HG02973 (cell line): ENCODE measurements around the gene CACNA2D4.

Experiments used
- ATAC-seq: cut with Tn5 transposase; IDR thresholded peaks from one replicate; pipeline ENCODE4 v1.9.1; 2021; ENCODE audit warnings: moderate library complexity; ENCODE audit not compliant: unreplicated experiment

Gene CACNA2D4

GRCh38 chr12:1806301-1807086 is 112.0 kb downstream of the CACNA2D4 start:
- ATAC-seq = no peak

DNA sequence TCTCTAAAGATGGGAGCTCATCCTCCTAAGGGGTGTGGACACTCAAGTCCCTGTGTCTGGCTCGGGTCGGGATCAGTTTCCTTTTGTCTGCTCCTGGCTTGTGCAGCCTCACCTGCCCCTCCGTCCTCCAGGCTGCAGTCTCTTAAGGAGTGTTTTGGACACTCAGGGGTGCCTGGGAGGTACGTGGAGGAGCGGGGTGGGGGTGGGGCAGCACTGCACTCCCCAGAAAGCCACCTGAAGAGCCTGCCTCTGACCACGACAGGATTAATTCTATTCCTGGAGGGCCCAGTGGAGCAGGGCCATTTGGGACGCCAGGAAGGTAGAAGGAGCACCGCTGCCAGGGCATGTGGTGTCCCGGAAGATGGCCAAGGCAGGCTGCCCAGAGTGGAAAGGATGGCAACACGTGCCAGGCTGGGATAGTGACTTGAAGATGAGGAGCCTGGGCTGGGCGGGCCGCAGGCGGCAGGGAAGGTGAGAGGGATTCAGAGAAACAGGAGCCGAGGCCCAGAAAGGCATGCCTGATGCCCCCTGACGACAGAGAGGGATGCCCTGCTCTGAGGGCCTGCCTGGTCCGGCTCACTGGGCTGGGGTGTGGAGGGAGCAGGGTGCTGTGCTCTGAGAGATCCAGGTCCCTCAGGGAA is 112.9 kb downstream of the CACNA2D4 start:
- ATAC-seq = no peak

DNA sequence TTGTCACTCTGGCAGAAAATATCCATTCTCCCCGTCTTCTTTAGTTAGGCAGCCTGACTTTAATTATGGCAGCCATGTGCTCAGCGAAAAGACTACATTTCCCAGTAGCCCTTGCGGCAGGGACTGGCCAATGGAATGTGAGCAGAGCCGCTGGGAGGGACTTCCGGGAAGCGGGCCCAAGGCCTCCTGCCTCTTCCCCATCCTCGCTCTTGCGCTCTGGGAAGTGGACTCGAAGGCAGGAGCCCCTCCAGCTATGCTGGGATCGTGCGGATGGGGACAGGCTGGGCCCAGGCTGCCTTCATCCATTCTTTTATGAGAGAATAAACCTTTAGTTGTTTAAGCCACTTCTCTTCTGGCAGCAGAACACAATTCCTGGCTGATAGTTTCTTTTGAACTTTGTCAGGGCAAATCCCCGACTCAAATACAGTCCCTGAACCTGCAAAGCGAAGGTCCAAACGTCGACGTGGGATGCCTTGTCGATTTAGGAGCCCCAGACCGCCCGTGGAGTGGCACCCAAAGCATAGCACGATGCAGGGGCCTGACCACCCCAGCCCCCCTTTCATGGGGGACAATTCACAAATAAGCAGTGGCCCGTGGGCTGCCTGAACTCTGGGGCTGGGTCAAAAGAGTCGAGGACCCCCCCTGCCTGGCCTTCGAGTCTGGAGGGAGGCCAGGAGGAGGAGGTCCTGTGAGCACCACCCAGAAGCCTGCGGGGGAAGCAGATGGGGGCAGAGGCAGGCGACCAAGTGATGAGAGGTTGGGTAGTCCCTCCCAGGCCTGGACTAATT is 113.7 kb downstream of the CACNA2D4 start:
- ATAC-seq = peak; percentile 84

- ATAC-seq = no peak
These were observed 114.7 kb downstream of the CACNA2D4 start for GRCh38 chr12:1803736-1804135.

DNA sequence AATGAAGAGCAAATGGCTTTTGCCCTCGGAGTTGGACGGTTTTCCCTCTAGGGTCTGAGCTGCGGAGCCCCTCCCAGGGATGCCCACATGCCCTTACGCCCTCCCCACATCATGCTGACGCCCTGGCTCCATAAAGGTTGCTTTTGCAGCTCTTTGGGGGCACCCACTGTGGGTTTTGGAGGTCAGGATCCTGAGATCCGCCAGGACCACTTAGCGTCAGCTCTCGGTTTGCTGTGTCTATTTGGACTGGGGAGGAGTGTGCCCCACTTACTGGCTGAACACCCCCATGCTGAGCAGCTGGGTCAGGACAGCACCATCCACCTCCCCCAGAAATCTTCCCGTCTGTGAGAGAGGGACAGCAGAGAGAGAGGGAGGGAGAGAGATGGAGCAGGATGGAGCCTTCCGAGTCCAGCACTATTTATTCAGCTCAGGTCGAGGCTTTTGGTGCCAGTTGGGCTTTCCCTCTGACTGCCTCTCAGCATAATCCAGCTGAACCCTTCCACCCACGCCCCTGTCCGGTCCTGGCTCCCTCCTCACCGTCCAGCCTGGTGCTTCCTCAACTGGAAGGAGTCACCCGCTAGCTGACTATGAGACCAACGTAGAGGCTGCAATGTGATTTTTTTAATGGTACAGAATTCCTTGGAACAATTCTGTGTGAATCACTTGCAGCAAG is 117.0 kb downstream of the CACNA2D4 start:
- ATAC-seq = no peak

DNA sequence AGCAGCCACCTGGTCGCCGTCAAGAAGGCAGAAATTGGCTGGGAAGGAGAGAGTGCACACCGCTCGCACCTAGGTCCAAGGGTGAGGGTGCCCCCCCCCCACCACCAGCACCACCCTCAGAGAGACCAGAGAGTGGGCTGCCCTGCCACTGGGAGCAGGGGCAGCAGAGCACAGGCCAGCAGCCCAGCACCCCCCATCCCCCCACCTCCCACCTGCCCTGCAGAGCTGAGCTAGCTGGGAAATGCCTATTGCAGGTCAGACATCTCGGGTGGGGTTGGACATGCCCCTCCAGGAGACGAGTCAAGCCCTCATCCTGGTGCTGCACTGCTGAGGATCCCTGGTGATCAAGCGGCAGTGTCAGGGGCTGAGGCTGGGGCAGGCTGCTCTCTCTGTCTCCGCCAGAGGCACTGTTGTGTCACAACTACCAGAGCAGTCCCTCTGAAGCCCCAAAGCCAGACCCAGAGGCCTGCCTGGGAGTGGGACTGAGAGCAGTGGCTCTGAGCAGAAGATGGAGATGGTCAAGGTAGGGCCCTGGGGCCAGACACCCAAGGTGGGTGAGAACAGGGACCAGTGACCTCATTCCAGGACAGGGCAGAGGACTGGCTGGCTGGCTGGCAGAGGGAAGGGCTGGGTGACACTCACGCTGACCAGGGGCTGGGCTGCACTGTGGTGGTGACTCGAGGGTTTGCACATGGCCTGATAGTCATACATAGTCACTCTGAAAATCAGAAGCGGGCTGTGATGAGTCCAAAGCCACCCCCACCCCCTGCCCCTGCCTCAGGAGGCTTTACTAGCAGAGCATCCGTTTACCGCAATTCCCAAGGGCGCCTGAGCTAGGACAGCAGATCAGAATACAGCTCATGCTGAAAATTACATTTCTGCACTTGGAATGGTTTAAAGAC is 117.8 kb downstream of the CACNA2D4 start:
- ATAC-seq = no peak

- ATAC-seq = no peak
These were observed 118.5 kb downstream of the CACNA2D4 start for GRCh38 chr12:1799882-1800400.

- ATAC-seq = no peak
These were observed 119.2 kb downstream of the CACNA2D4 start for GRCh38 chr12:1799051-1799881.

DNA sequence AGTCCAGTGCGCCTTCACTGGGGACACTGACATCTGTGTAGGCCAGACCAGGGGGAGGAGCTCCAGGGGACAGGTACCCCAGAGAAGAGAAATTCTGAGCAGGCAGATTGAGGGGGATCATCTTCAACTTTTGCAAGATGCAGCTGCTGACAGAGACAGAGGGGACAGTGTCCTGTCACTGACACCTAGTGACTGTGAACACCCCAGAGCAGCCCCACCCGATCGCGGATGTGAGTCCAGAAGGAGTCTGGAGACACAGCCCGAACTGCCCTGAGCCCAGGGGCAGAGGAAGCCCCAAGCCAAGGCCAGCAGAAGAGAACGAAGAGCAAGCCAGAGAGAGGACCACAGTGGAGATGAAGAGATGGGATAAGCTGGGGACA is 119.8 kb downstream of the CACNA2D4 start:
- ATAC-seq = no peak

- ATAC-seq = no peak
These were observed 120.3 kb downstream of the CACNA2D4 start for GRCh38 chr12:1797991-1798640.

DNA sequence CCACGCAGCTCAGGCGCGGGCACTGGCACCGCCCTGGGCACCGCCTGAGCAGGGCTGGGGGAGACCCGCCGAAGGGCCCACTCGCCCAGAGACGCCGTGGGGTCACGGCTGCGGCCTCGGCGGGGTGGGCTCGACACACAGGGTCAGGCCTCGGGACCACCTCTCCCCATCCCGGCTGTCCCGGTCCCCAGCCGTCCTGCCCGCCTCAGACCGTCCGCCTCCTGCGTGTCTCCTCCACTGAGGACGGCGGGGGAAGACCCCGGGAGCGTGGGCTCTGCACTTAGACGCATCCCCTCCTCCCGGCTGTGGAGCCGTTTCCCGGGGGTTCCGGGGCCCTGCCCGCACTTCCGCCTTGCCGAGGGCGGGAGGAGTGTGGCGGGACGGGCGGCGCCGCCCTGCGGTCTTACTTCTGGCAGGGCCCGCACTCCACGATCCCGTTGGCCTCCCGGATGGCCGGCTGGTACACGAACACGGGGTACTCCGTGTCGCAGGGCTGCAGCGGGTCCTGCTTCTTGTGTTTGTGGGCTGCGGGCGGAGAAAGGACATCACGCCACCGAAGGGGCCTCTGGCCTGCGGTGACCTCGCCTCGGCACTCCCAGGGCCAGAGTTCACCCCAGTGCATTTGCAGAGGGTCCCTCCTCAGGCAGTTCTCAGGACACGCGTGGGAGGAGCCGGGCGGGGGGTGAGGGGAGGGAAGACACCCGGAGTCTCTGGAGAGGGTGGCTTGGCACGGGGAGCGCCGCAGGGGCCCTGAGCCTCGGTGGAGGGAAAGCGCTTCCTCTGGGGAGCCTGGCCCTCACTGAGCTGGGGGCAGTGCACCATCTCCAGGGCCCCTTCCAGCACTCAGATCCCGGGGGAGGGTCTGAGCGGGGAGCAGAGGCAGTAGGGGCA is 121.2 kb downstream of the CACNA2D4 start:
- peak; percentile 15 for ATAC-seq

GRCh38 chr12:1796515-1797010 is 121.9 kb downstream of the CACNA2D4 start:
- ATAC-seq = peak; percentile 7

DNA sequence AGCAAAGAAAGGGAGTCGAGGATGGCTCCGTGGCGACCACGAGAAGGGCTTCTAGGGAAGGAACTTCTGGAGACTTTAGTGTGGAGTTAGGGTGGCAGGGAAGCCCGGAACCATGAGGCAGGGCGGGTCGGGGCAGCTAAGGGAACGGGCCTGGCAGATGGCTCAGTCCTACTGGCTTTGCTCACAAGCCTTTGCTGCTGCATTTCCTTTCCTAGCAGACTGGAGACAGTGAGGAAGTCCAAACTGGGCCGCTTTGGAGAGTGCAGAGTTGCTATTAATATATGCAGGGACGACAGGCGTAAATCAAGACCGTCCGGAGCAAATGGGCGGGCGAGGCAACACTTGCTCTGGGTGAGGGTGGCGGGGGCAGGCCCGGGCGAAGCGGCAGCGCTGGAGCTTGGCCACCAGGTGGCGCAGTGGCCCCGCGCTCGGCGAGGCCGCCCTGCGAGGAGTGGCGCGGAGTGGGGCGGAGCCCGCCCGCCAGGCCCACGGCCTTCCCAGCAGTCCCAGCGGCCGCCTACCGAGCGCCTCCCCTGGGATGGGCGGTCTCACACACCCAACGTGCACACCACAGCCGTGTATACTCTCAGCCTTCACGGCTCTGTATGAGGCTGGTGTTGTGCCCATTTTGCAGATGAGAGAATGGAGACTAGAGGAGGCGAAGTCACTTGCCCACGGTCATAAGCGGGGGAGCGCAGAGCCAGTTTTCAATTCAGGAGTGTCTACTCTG is 122.5 kb downstream of the CACNA2D4 start:
- peak; percentile 83 for ATAC-seq

GRCh38 chr12:1795221-1795784 is 123.1 kb downstream of the CACNA2D4 start:
- no peak for ATAC-seq

- ATAC-seq = no peak
These were observed 123.9 kb downstream of the CACNA2D4 start for GRCh38 chr12:1794440-1795090.
